Nephron (organoid): Measurements from ENCODE around the gene EHBP1.
"Not testable (repeated sequence)": the region's sequence is repeated elsewhere in the genome, so short reads cannot be mapped to it uniquely, and the experiment has no call there.

Source experiments
- H3K27ac Mint-ChIP-seq, 3 experiments: 2 replicates each; pipeline ENCODE4 v1.8.0; 2020; ENCODE audit warnings: mixed read lengths in 3 of 3, mild to moderate bottlenecking in 2 of 3, moderate library complexity in 1 of 3
- H3K27me3 Mint-ChIP-seq: 2 replicates; pipeline ENCODE4 v1.8.0; 2021; ENCODE audit warnings: low read depth, mild to moderate bottlenecking, moderate library complexity, mixed read lengths
- H3K36me3 Mint-ChIP-seq: 2 replicates; pipeline ENCODE4 v1.8.0; 2020; ENCODE audit warnings: low read depth, mixed read lengths
- H3K4me1 Mint-ChIP-seq: 2 replicates; pipeline ENCODE4 v1.8.0; 2020; ENCODE audit warnings: mixed read lengths
- H3K4me3 Mint-ChIP-seq, 3 experiments: 2 replicates each; pipeline ENCODE4 v1.8.0; 2020; ENCODE audit warnings: mild to moderate bottlenecking in 3 of 3, mixed read lengths in 3 of 3, moderate library complexity in 2 of 3
- H3K9me3 Mint-ChIP-seq: 2 replicates; pipeline ENCODE4 v1.8.0; 2020; ENCODE audit warnings: mixed read lengths
- TF ChIP-seq, protein P1 (sequence below), 3 experiments: fragments of 200-600 bp; sonication (generic); IDR thresholded peaks; one replicate each; pipeline ENCODE4 v1.5.0; 2021; ENCODE audit warnings: antibody characterized with exemption in 3 of 3; ENCODE audit not compliant: unreplicated experiment in 3 of 3

Gene EHBP1

DNA sequence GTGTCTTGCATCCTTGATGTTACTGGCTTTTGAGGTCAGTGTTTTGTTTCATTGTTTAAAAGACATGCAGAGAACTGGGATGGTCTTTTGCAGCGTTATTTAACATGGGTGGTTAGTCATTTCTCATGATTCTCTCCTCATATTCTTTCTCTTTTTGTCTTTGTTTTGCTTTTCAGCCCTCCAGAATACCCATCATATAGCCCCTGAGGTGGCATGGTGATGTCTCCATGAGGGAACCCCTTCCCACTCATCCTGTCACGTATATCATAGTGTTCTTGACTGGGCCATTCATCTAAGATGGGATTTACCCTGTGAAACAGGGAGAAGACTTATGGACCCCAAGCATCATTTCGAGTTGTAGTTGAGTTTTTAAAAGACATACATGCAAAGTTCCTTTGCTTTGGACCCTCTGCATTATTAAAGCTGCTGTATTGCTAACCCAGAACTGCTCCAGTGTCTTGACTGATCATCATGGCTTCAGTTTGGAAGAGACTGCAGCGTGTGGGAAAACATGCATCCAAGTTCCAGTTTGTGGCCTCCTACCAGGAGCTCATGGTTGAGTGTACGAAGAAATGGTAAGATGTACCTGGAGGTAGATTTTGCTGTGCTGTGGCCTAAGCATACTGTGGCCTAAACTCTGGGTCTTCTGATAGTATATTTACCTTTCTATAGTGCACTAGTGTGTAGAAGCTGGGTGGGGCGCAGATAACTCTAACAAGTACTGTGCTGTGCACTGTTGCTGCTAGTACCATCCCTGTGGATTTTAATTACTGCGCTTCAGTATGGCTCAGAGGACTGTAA, 1.4 kb downstream of the EHBP1 start:
- TF ChIP-seq, protein P1, sequence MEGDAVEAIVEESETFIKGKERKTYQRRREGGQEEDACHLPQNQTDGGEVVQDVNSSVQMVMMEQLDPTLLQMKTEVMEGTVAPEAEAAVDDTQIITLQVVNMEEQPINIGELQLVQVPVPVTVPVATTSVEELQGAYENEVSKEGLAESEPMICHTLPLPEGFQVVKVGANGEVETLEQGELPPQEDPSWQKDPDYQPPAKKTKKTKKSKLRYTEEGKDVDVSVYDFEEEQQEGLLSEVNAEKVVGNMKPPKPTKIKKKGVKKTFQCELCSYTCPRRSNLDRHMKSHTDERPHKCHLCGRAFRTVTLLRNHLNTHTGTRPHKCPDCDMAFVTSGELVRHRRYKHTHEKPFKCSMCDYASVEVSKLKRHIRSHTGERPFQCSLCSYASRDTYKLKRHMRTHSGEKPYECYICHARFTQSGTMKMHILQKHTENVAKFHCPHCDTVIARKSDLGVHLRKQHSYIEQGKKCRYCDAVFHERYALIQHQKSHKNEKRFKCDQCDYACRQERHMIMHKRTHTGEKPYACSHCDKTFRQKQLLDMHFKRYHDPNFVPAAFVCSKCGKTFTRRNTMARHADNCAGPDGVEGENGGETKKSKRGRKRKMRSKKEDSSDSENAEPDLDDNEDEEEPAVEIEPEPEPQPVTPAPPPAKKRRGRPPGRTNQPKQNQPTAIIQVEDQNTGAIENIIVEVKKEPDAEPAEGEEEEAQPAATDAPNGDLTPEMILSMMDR (IDR thresholded peaks at IDR 0.05; ENCODE audit: unreplicated experiment in 3 of 3): no peak
- peaks cover 31% of the 10 kb centered on the region for H3K4me1 Mint-ChIP-seq
- H3K27ac Mint-ChIP-seq: peak overlapping the region; percentile 86 to 98 (median 93)
- no peaks in the 10 kb centered on the region for H3K27me3 Mint-ChIP-seq
- peaks cover 10% of the 10 kb centered on the region for H3K36me3 Mint-ChIP-seq
- H3K9me3 Mint-ChIP-seq: no peaks in the 10 kb centered on the region
- peak overlapping the region; percentile 83 to 94 (median 93) for H3K4me3 Mint-ChIP-seq

DNA sequence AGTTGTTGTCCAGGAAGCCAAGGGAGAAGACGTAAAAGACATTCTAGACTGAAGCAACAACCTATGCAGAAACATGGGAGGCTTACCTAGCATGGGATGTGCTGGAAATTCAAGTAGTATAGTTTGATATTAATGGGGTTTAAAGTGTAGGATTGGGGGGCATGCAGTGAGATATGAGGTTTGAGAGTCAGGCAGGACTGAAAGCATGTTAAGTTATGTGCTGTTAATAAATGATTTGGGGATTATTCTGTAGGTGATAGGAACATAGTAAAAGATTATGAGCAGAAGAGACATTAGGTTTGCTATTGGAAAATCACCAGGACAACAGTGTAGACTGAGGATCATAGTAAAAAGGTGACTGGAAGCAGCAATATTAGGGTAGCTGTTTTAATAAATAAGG, 3.2 kb downstream of the EHBP1 start:
- H3K9me3 Mint-ChIP-seq: no peaks in the 10 kb centered on the region
- H3K27ac Mint-ChIP-seq: peak overlapping the region; percentile 2 to 16 (median 5)
- no peaks in the 10 kb centered on the region for H3K27me3 Mint-ChIP-seq
- TF ChIP-seq, protein P1 (IDR thresholded peaks at IDR 0.05; ENCODE audit: unreplicated experiment in 3 of 3): no peak
- H3K36me3 Mint-ChIP-seq: peaks cover 10% of the 10 kb centered on the region
- peak overlapping the region; percentile 48 to 75 (median 68) for H3K4me3 Mint-ChIP-seq
- peaks cover 31% of the 10 kb centered on the region for H3K4me1 Mint-ChIP-seq

DNA sequence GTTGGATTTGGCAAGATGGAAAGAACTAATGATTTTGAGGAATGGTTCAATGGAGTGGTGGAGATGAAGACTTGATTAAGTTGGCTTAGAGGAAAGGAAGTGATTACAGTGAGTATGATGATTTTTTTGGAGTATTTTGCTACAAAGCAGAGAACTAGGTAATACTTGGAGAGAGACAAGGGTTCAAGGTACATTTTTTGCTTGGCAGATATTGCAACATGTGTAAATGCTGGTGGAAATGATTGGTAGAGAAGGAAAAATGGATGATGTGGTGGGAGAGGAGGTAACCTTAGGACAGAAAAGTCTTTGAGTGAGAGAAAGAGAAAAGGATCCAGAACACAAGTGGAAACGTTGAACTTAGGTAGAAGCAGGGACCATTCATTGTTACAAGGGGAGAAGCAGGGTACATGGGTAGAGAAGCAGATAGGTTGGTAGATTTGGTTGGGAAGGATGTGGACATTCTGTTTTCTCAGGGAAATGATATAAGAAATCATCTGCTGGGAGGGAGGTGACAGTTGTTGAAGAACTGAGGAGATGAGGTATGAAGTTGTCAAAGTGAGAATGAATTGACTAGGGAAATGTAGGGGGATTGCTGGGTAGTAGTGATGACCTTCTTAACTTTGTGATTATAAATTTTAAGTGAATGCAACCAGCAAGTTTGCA, 6.5 kb downstream of the EHBP1 start:
- Mint-ChIP-seq H3K4me1 (peaks cover 16% of the 10 kb centered on the region), H3K36me3 (peaks cover 27% of the 10 kb centered on the region), H3K4me3 (no peak overlapping the region), H3K9me3 (no peaks in the 10 kb centered on the region), H3K27ac (no peak overlapping the region), H3K27me3 (no peaks in the 10 kb centered on the region)
- TF ChIP-seq, protein P1 (IDR thresholded peaks at IDR 0.05; ENCODE audit: unreplicated experiment in 3 of 3): no peak

- H3K27me3 Mint-ChIP-seq, H3K9me3 Mint-ChIP-seq, H3K27ac Mint-ChIP-seq, H3K4me3 Mint-ChIP-seq: not testable (repeated sequence)
- Mint-ChIP-seq H3K4me1 (peaks cover 15% of the 10 kb centered on the region), H3K36me3 (peaks cover 30% of the 10 kb centered on the region)
Measured at GRCh38 chr2:62713196-62713595, 7.7 kb downstream of the EHBP1 start.

GRCh38 chr2:62713837-62714236, 8.3 kb downstream of the EHBP1 start:
- peaks cover 24% of the 10 kb centered on the region for H3K36me3 Mint-ChIP-seq
- TF ChIP-seq, protein P1 (IDR thresholded peaks at IDR 0.05; ENCODE audit: unreplicated experiment in 3 of 3): no peak
- no peaks in the 10 kb centered on the region for H3K27me3 Mint-ChIP-seq
- H3K9me3 Mint-ChIP-seq: no peaks in the 10 kb centered on the region
- H3K4me3 Mint-ChIP-seq: no peak overlapping the region
- no peak overlapping the region for H3K27ac Mint-ChIP-seq
- peaks cover 8% of the 10 kb centered on the region for H3K4me1 Mint-ChIP-seq

GRCh38 chr2:62716768-62717167, 11.3 kb downstream of the EHBP1 start:
- H3K9me3 Mint-ChIP-seq: peaks cover 2% of the 10 kb centered on the region

More at GRCh38 chr2:62716768-62717167, 11.3 kb downstream of the EHBP1 start:
- Mint-ChIP-seq H3K36me3 (peaks cover 39% of the 10 kb centered on the region), H3K4me3 (no peak overlapping the region), H3K27me3 (no peaks in the 10 kb centered on the region), H3K4me1 (peaks cover 4% of the 10 kb centered on the region), H3K27ac (no peak overlapping the region)
- TF ChIP-seq, protein P1 (IDR thresholded peaks at IDR 0.05; ENCODE audit: unreplicated experiment in 3 of 3): no peak
